Measurements from ENCODE around the gene GIMAP5. TPM values are rescaled to one million over a fixed set of nuclear protein-coding genes. Genes with fewer than 3 reads are reported as not detected.

GIMAP5 gene
- total and polyA plus RNA-seq, 10 of the 15 experiments (the other 5 are each of a cell fraction or from before 2014, with no cell fraction given): 3.7 to 9.1 (median 6.7) TPM

DNA sequence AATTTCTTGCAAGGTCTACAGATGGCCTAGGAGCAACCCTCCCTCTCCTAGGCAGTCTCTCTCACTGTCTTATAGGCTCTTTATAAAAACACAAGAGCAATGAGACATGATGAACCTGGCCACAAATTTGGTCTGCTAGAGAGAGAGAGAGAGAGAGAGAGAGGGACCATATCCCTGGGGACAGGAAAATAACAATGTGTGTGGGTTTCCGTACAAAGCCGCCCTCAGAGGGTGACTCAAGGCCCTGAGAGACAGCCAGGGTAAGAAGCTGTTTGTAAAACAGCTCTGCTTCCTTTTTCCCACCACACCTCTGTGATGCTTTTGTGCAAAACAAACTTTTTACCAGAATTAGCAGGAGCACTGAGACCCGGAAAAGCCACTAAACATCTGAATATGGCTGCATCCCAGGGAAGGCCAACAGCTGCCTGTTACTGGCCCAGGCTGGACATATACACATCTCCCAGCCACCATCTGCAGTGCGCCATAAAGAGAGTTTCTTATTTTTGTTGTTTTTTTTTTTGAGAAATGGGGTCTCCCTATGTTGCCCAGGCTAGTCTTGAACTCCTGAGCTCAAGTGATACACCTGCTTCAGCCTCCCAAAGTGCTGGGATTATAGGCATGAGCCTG, 18.4 kb downstream of the GIMAP5 start (continued):
- TF ChIP-seq, protein P1, sequence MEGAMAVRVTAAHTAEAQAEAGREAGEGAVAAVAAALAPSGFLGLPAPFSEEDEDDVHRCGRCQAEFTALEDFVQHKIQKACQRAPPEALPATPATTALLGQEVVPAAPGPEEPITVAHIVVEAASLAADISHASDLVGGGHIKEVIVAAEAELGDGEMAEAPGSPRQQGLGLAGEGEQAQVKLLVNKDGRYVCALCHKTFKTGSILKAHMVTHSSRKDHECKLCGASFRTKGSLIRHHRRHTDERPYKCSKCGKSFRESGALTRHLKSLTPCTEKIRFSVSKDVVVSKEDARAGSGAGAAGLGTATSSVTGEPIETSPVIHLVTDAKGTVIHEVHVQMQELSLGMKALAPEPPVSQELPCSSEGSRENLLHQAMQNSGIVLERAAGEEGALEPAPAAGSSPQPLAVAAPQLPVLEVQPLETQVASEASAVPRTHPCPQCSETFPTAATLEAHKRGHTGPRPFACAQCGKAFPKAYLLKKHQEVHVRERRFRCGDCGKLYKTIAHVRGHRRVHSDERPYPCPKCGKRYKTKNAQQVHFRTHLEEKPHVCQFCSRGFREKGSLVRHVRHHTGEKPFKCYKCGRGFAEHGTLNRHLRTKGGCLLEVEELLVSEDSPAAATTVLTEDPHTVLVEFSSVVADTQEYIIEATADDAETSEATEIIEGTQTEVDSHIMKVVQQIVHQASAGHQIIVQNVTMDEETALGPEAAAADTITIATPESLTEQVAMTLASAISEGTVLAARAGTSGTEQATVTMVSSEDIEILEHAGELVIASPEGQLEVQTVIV (IDR thresholded peaks at IDR 0.05; ENCODE audit: borderline replicate concordance, partially characterized antibody): no peak
- TF ChIP-seq EGR1 (IDR thresholded peaks at IDR 0.05; ENCODE audit: borderline replicate concordance in 1 of 2, low read depth in 2 of 2, low read length in 2 of 2) (peak in 1 of 2 experiments; percentile 23; a peak in 1 of 3 replicates), BCLAF1 (IDR thresholded peaks at IDR 0.05) (no peak), EED (IDR thresholded peaks at IDR 0.05; ENCODE audit: low read depth) (0 out of 2 replicates have a peak, but pooled peaks have one; percentile 46), SKIL (IDR thresholded peaks at IDR 0.05; ENCODE audit: low read depth, poor library complexity, severe bottlenecking) (no peak), MAX (IDR thresholded peaks at IDR 0.05; ENCODE audit: low read depth, low read length) (no peak), CBX3 (IDR thresholded peaks at IDR 0.05; ENCODE audit: borderline replicate concordance, low read depth) (no peak), NR2C2 (IDR thresholded peaks at IDR 0.05; ENCODE audit: borderline replicate concordance, control insufficient read depth, insufficient read length, low read depth) (no peak), SMC3 (IDR thresholded peaks at IDR 0.05; ENCODE audit: borderline replicate concordance, low read length) (no peak), HCFC1 (IDR thresholded peaks at IDR 0.05; ENCODE audit: low read length) (no peak), SMAD5 (IDR thresholded peaks at IDR 0.05; ENCODE audit: low read depth) (no peak), DPF2 (IDR thresholded peaks at IDR 0.05) (no peak), ETV6 (conservative IDR thresholded peaks at IDR 0.05 in 1 of 2, IDR thresholded peaks at IDR 0.05 in 1 of 2; ENCODE audit: borderline replicate concordance in 1 of 2, low read depth in 1 of 2) (peak in 1 of 2 experiments; percentile 25; a peak in 1 of 4 replicates), IKZF2 (IDR thresholded peaks at IDR 0.05) (peak; percentile 35 to 41; a peak in 2 of 4 replicates), RUNX3 (IDR thresholded peaks at IDR 0.05; ENCODE audit: low read length) (peak; percentile 92), CHD2 (IDR thresholded peaks at IDR 0.05; ENCODE audit: borderline replicate concordance, low read depth, low read length) (no peak), EP300 (IDR thresholded peaks at IDR 0.05; ENCODE audit: borderline replicate concordance in 1 of 2, control insufficient read depth in 1 of 2, low read depth in 2 of 2, low read length in 2 of 2) (peak in 1 of 2 experiments; percentile 22; a peak in 1 of 4 replicates)
